Astrocyte of the cerebellum (primary cell): ENCODE results near the gene MEN1.

Experiments
- DNase-seq: peaks from one replicate; pipeline ENCODE4 v3.0.0-alpha.2; 2011; ENCODE audit warnings: low read depth
- H3K4me3 ChIP-seq: 2 replicates; pipeline ENCODE4 v1.5.1; 2011; ENCODE audit warnings: mild to moderate bottlenecking, low read depth, low read length, moderate library complexity
- in situ Hi-C: cut with HindIII; loops from 2 replicates; pipeline ENCODE4 v1.10.0; 2017; ENCODE audit warnings: low sequenced_read_pairs
- TF ChIP-seq, protein P1 (sequence below): IDR thresholded peaks from 2 replicates; pipeline ENCODE4 v1.5.1; 2012; ENCODE audit warnings: low read length, low read depth, moderate library complexity, mild to moderate bottlenecking; ENCODE audit errors: missing control alignments

MEN1 gene

GRCh38 chr11:64855596-64856304 lies 45.4 kb upstream of the MEN1 start:
- no peak for DNase-seq
- TF ChIP-seq, protein P1, sequence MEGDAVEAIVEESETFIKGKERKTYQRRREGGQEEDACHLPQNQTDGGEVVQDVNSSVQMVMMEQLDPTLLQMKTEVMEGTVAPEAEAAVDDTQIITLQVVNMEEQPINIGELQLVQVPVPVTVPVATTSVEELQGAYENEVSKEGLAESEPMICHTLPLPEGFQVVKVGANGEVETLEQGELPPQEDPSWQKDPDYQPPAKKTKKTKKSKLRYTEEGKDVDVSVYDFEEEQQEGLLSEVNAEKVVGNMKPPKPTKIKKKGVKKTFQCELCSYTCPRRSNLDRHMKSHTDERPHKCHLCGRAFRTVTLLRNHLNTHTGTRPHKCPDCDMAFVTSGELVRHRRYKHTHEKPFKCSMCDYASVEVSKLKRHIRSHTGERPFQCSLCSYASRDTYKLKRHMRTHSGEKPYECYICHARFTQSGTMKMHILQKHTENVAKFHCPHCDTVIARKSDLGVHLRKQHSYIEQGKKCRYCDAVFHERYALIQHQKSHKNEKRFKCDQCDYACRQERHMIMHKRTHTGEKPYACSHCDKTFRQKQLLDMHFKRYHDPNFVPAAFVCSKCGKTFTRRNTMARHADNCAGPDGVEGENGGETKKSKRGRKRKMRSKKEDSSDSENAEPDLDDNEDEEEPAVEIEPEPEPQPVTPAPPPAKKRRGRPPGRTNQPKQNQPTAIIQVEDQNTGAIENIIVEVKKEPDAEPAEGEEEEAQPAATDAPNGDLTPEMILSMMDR = no peak
- H3K4me3 ChIP-seq = no peak overlapping the region
- in situ Hi-C loops = loop anchor here (25.0 kb wide), 1 partner anchor 93 kb away; the partner anchor contains the start of gene PYGM

GRCh38 chr11:64854534-64855502 lies 44.5 kb upstream of the MEN1 start:
- no peak overlapping the region for H3K4me3 ChIP-seq
- in situ Hi-C loops = loop anchor here (25.0 kb wide), 1 partner anchor 93 kb away; the partner anchor contains the start of gene PYGM
- TF ChIP-seq, protein P1 = no peak
- DNase-seq = no peak

- TF ChIP-seq, protein P1 = no peak
- no peak overlapping the region for H3K4me3 ChIP-seq
Measured at GRCh38 chr11:64854157-64854533, 43.8 kb upstream of the MEN1 start.

DNA sequence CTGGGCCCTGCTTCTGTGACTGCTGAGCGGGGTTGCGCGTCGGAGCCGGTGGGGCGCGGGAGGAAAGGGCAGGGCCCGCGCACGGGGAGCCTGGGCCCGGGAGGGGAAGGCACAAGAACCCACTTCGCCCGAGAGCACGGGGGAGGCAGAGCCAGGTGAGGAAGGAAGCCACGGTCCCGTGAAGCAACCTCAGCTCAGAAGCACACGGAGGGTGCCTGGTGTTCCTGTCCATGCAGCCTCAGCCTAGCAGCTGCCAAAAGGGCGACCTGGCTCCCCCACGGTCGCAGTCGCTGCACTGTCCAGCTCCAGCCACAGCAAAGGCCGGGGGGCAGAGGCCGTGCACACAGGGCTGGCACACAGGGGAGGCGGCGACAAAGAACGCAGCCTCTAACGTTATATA lies 43.4 kb upstream of the MEN1 start:
- in situ Hi-C loops = loop anchor here (25.0 kb wide), 1 partner anchor 91 kb away; the partner anchor contains the start of gene PYGM
- H3K4me3 ChIP-seq = no peak overlapping the region
- TF ChIP-seq, protein P1 = no peak
- no peak for DNase-seq

More at GRCh38 chr11:64854157-64854533, 43.8 kb upstream of the MEN1 start:
- in situ Hi-C loops = loop anchor here (25.0 kb wide), 1 partner anchor 92 kb away; the partner anchor contains the start of gene PYGM
- no peak for DNase-seq

DNA sequence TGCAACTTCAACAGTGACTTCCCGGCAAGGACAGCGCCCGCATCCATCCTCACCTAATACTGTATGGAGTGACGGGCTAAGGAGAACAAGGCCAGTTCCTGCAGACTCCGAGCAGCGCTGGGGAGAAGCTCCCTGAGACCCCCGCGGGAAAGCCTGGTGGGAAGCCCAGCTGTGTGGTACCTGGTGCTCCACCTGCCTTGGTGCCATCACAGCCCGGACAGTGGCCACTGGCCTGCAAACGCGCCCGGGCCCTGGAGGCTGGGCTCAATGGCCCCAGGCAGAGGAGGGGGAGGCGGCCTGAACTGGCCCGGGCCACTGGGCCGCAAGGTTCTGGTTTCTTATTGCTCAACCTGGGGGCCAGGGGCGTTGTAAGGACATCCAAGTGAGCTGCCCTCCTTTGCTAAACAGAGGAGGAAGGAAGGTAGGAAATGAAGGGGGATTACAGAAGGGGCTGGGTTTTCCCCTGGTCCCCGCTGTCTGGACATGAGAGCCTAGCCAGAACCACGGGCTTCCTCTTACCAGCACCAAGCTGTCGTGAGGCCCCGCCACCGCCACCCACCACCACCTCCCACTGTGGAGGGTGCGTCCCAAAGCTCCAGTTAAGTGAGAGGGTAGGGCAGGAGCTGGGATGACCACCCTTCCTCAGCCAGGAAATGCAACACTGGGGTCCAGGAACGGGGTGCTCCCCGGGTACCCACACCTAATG lies 42.6 kb upstream of the MEN1 start:
- in situ Hi-C loops = loop anchor here (25.0 kb wide), 1 partner anchor 91 kb away; the partner anchor contains the start of gene PYGM
- TF ChIP-seq, protein P1 = no peak
- H3K4me3 ChIP-seq = no peak overlapping the region
- DNase-seq = no peak

DNA sequence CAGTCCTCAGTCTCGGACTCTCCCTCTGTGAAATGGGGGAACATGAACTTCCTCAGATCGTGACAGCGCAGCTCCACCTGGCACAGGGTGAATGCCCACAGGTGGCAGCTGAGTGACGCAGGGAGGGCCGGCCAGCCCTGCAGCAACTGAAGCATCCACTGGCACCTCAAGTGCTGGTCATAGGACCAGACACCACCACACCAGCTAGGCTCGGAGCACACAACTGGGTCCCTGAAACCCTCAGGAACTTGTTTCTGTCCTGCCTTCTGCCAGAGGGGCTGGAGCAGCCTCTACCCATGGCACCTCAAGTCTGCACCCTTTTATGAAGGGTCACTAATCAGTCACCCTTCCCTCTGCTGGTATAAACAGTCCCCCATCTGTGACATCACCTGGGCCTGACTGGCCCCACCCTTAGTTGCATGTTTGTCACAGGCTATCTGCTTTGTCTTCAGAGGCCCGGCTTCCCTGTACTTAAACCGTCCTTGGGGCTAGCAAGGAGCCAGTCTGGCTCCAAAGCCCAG lies 41.5 kb upstream of the MEN1 start:
- in situ Hi-C loops = loop anchor here (25.0 kb wide), 1 partner anchor 90 kb away; the partner anchor contains the start of gene PYGM
- no peak for DNase-seq
- TF ChIP-seq, protein P1 = no peak
- H3K4me3 ChIP-seq = no peak overlapping the region
